GM10248 (cell line): Measurements from ENCODE around the gene GOLIM4.

Experiments used
- CTCF ChIA-PET: fragments of 300-600 bp; sonication (Branson Sonifier 250); formaldehyde crosslinking; extraction: SDS; loops from one replicate; lab custom pipeline; 2021; ENCODE audit warnings: antibody characterized with exemption; lab: Yijun Ruan, JAX
- POLR2A ChIA-PET: fragments of 350-650 bp; sonication (Branson Sonifier 250); formaldehyde crosslinking; extraction: SDS; loops from one replicate; lab custom pipeline; 2020; ENCODE audit warnings: antibody characterized with exemption; lab: Yijun Ruan, JAX
- DNase-seq: peaks from one replicate; pipeline ENCODE4 v3.0.0; 2012; ENCODE audit errors: extremely low spot score
- TF ChIP-seq, protein P1 (sequence below): IDR thresholded peaks from 2 replicates; pipeline ENCODE4 v1.5.1; 2012; ENCODE audit warnings: mild to moderate bottlenecking, low read depth; ENCODE audit errors: extremely low read depth, missing control alignments, control extremely low read depth

Gene GOLIM4

DNA sequence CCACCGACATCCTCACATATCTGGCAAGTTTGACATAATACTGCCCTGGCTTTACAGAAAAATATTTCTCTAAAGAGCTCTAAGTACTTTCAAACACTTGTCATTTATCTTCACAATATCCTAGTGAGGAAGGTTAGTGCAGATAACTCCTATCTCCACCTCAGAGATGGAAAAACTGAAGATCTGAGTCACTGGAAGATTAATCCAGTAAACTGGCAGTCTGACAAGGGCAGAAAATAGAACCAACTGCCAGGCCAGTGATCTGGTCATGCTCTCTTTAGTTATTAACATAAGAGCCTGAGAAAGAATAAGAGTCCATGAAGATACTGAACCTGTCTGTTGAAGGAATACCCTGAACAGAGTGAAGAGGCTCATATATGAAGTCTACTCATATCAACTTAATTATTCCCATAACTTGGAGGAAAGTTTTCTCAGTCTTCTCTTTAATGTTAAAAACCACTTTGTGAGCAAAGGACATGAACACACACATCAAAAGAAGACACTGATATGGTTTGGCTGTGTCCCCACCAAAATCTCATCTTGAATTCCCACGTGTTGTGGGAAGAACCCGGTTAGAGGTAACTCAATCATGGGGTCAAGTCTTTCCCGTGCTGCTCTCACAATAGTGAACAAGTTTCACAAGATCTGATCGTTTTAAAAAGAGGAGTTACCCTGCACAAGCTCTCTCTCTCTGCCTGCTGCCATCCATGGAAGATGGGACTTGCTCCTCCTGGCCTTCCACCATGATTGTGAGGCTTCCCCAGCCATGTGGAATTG lies 61.4 kb downstream of the GOLIM4 start:
- ChIA-PET POLR2A (no interaction called here), CTCF (no interaction called here)
- TF ChIP-seq, protein P1, sequence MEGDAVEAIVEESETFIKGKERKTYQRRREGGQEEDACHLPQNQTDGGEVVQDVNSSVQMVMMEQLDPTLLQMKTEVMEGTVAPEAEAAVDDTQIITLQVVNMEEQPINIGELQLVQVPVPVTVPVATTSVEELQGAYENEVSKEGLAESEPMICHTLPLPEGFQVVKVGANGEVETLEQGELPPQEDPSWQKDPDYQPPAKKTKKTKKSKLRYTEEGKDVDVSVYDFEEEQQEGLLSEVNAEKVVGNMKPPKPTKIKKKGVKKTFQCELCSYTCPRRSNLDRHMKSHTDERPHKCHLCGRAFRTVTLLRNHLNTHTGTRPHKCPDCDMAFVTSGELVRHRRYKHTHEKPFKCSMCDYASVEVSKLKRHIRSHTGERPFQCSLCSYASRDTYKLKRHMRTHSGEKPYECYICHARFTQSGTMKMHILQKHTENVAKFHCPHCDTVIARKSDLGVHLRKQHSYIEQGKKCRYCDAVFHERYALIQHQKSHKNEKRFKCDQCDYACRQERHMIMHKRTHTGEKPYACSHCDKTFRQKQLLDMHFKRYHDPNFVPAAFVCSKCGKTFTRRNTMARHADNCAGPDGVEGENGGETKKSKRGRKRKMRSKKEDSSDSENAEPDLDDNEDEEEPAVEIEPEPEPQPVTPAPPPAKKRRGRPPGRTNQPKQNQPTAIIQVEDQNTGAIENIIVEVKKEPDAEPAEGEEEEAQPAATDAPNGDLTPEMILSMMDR: no peak
- no peak for DNase-seq

DNA sequence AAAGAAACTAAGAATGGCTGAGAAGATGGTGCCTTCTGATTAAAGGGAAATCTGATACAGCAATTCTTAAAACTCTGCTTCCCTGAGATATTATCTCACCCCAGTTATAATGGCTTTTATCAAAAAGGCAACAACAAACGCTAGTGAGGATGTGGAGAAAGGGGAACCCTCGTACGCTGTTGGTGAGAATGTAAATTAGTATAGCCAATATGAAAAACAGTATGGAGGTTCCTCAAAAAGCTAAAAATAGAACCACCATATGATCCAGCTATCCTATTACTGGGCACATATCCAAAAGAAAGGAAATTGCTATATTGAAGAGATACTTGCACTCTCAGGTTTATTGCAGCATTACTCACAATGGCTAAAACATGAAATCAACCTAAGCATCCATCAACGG lies 65.1 kb downstream of the GOLIM4 start:
- TF ChIP-seq, protein P1: no peak
- ChIA-PET CTCF (interaction anchor here (3.0 to 3.1 kb wide), 2 partner anchors 10 to 135 kb away, joined by 14 to 24 read pairs; no protein-coding TSS in a partner anchor), POLR2A (no interaction called here)
- DNase-seq: no peak

DNA sequence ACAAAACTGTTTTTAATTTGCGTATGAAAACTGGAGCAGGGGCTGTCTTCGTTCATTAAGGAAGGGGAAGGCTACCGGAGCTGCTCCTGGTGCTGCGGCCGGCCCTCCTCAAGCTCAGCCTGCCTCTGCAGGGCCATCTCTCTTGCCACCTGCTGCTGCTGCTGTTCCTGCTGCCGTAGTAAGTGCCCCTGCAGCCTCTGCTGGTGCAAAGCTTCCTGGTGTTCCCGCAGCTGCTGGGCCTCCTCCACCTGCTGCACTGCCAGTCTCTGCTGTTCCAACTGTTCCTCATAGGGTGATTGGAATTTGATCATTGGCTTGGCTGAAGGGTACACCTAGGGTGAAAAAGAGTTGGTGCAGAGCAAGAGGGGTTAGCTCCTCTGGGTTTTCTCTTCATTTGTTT lies 66.0 kb downstream of the GOLIM4 start:
- CTCF ChIA-PET: interaction anchor here (1.2 to 3.1 kb wide), 4 partner anchors 8 to 136 kb away, joined by 4 to 24 read pairs (median 9); no protein-coding TSS in a partner anchor
- no peak for DNase-seq
- TF ChIP-seq, protein P1: no peak
- POLR2A ChIA-PET: no interaction called here

DNA sequence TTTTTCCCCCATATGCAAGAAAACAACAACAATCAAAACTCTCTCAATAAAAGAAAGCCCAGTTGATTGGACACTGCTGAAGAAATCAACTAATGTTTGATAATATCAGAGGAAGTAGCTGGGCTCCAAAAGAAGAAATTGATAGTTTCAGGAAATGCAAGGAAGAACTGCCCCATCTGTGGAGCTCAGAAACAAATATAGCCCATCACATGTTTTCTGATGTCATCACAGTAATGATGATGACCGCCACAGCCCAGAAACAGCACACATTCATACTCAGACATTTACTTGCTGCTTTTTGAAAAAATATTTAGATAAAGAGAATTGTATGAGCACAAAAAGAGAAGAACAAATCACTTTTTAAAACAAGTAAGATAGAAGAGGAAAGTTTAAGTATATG lies 67.6 kb downstream of the GOLIM4 start:
- TF ChIP-seq, protein P1: no peak
- POLR2A ChIA-PET: no interaction called here
- no peak for DNase-seq
- CTCF ChIA-PET: interaction anchor here (1.1 to 1.3 kb wide), 3 partner anchors 8 to 25 kb away, joined by 3 to 5 read pairs (median 4); no protein-coding TSS in a partner anchor

DNA sequence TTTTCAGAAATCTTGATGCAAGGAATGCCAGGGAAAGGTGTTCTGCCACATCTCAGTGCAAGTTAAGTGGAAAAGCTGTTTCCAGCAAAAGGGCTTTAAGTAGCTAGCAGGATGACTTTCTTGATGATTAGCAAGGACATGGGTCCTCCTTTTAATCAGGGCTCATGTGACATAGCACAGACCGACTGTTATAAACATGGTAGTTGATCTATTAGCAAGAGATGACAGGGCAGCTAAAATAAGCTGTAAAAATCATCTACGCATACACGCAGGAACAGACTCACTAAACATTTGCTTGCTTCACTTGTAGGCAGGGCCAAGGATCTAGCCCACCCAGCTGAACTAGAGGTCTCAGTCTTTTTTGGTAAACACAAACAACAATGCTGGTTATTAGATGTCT lies 69.0 kb downstream of the GOLIM4 start:
- POLR2A ChIA-PET: no interaction called here
- CTCF ChIA-PET: interaction anchor here (0.7 to 1.7 kb wide), 2 partner anchors 14 to 139 kb away, joined by 3 to 4 read pairs; no protein-coding TSS in a partner anchor

DNA sequence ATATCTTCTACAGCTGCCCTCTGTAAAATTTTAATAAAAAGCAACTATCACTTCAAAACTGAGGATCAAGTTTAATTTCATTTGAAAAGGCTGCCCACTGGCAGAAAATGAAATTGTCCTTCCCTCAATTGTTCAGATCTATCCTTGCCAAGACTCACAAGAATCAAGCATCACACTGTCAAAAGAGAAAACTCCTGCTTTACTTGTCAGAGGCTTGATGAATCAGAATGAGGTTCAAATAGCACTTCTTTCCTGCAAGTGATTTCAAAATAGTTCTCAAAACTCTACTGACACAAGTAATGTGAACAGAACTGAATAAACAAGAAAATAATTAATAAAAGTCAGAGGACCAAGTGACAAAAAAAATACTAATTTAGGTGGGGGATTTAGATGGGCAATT lies 70.6 kb downstream of the GOLIM4 start:
- CTCF ChIA-PET: interaction anchor here (1.7 kb wide), 1 partner anchor 15 kb away, joined by 4 read pairs; no protein-coding TSS in a partner anchor
- TF ChIP-seq, protein P1: no peak
- no peak for DNase-seq
- POLR2A ChIA-PET: no interaction called here

More for the DNA sequence above, 69.0 kb downstream of the GOLIM4 start:
- no peak for DNase-seq
- TF ChIP-seq, protein P1: no peak
